Esophagus squamous epithelium (tissue), 4 donors: ENCODE measurements around the gene SRGAP1.

Source experiments
- POLR2A ChIP-seq, 4 donors: fragments of 450-650 bp; IDR thresholded peaks; one replicate each; pipeline ENCODE4 v1.6.1; 2017; ENCODE audit warnings: antibody characterized with exemption in 4 of 4, mild to moderate bottlenecking in 4 of 4, moderate library complexity in 3 of 4
- TF ChIP-seq, protein P1 (sequence below), 6 experiments: fragments of 450-650 bp in 4 of 6; fragments of 200-600 bp in 2 of 6; sonication (generic) in 2 of 6; IDR thresholded peaks; one replicate each; pipeline ENCODE4 v1.5.1; 2016 to 2019; ENCODE audit warnings: antibody characterized with exemption in 6 of 6, mild to moderate bottlenecking in 4 of 6, moderate library complexity in 4 of 6

- TF ChIP-seq, protein P1, sequence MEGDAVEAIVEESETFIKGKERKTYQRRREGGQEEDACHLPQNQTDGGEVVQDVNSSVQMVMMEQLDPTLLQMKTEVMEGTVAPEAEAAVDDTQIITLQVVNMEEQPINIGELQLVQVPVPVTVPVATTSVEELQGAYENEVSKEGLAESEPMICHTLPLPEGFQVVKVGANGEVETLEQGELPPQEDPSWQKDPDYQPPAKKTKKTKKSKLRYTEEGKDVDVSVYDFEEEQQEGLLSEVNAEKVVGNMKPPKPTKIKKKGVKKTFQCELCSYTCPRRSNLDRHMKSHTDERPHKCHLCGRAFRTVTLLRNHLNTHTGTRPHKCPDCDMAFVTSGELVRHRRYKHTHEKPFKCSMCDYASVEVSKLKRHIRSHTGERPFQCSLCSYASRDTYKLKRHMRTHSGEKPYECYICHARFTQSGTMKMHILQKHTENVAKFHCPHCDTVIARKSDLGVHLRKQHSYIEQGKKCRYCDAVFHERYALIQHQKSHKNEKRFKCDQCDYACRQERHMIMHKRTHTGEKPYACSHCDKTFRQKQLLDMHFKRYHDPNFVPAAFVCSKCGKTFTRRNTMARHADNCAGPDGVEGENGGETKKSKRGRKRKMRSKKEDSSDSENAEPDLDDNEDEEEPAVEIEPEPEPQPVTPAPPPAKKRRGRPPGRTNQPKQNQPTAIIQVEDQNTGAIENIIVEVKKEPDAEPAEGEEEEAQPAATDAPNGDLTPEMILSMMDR (IDR thresholded peaks at IDR 0.05), result no peak
- TF ChIP-seq POLR2A (IDR thresholded peaks at IDR 0.05), result no peak
Observed at GRCh38 chr12:63994704-63995103, 150.2 kb downstream of the SRGAP1 start.
